BJ (cell line): ENCODE measurements around the gene NIPSNAP3A. TPM values are rescaled to one million over a fixed set of nuclear protein-coding genes. Genes with fewer than 3 reads are reported as not detected.

Experiments used
- CTCF ChIA-PET: fragments of 350-600 bp; formaldehyde crosslinking; extraction: SDS; loops from one replicate; lab custom pipeline; 2021; ENCODE audit warnings: antibody characterized with exemption, inconsistent platforms; lab: Yijun Ruan, JAX
- POLR2A ChIA-PET: fragments of 300-600 bp; sonication (Branson Sonifier 250); formaldehyde crosslinking; extraction: SDS; loops from one replicate; lab custom pipeline; 2021; ENCODE audit warnings: antibody characterized with exemption; lab: Charles Lee
- DNase-seq: peaks from one replicate; pipeline ENCODE4 v3.0.0-alpha.2; 2011; ENCODE audit warnings: low read depth
- H3K27me3 ChIP-seq: 2 replicates; pipeline ENCODE4 v1.6.0; 2011; ENCODE audit warnings: low read length; ENCODE audit not compliant: control insufficient read depth, insufficient read depth
- H3K36me3 ChIP-seq: 2 replicates; pipeline ENCODE4 v1.5.1; 2011; ENCODE audit warnings: low read length; ENCODE audit not compliant: control insufficient read depth, insufficient read depth
- H3K4me3 ChIP-seq: 2 replicates; pipeline ENCODE4 v1.5.1; 2011; ENCODE audit warnings: low read depth, mild to moderate bottlenecking, control low read depth, low read length
- CTCF ChIP-seq: IDR thresholded peaks from 2 replicates; pipeline ENCODE4 v1.5.1; 2011; ENCODE audit warnings: low read depth, mild to moderate bottlenecking, control low read depth, inconsistent platforms, low read length, moderate library complexity; ENCODE audit not compliant: insufficient read depth
- polyA plus RNA-seq: library from polyadenylated mRNA; depleted of rRNA; stranded (reverse); fragments of >200 nt; gene quantifications from 2 replicates; pipeline ENCODE4 v1.2.3, GENCODE V29; 2011

NIPSNAP3A gene
- polyA plus RNA-seq, 1 experiment = 40.6 TPM

GRCh38 chr9:104795857-104796256 is 48.4 kb downstream of the NIPSNAP3A start:
- ChIA-PET POLR2A (no interaction called here), CTCF (interaction anchor here (0.9 to 1.5 kb wide), 2 partner anchors 10 to 67 kb away, joined by 3 read pairs; no protein-coding TSS in a partner anchor)
- DNase-seq = no peak
- Histone ChIP-seq H3K36me3 (peaks cover 21% of the 10 kb centered on the region), H3K27me3 (no peaks in the 10 kb centered on the region), H3K4me3 (no peak overlapping the region)
- TF ChIP-seq CTCF = no peak

DNA sequence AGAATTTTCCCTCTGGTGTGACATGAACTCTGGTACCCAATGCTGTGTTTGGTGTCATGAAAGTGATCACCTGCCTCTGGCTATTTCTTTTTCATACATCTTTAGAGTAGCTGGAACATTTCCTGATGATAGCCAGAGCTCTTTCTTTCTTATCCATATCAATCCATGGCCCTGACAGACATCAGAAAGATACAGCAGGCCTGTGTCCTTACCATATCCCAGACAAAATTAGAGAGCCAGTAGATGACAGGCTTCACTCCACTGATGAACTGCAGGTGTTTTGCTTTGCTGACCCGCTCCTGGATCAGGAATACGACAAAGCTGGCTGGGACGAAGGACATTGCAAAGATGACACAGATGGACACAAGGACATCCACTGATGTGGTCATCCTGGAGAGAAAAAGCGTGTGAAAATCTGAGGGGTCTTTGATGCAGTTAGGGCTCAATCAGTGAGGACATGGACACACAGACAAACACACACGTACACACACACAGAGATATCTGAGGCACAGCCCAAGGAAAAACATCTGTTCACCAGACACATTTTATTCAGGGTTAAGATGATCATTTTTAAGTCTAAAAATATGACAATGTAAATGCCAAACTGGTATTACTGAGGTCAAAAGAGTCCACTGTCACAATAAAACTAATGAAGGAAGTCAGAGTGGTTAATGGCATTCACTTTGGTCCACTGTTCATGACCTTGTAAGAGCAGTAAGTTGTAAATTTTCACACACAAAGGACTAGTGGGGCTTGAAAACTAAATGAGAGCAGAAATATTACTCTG is 50.9 kb downstream of the NIPSNAP3A start:
- ChIA-PET POLR2A (interaction anchor here (0.6 to 0.7 kb wide), 4 partner anchors 9 to 583 kb away, joined by 3 to 4 read pairs (median 4); no protein-coding TSS in a partner anchor), CTCF (no interaction called here)
- Histone ChIP-seq H3K4me3 (no peak overlapping the region), H3K27me3 (no peaks in the 10 kb centered on the region), H3K36me3 (peaks cover 27% of the 10 kb centered on the region)
- no peak for DNase-seq
- TF ChIP-seq CTCF = no peak

GRCh38 chr9:104800068-104800785 is 52.7 kb downstream of the NIPSNAP3A start:
- peaks cover 25% of the 10 kb centered on the region for H3K36me3 ChIP-seq
- no peak for TF ChIP-seq CTCF
- H3K4me3 ChIP-seq = no peak overlapping the region
- CTCF ChIA-PET = interaction anchor here (1.1 to 1.3 kb wide), 2 partner anchors 10 to 16 kb away, joined by 3 read pairs; no protein-coding TSS in a partner anchor
- H3K27me3 ChIP-seq = no peaks in the 10 kb centered on the region
- POLR2A ChIA-PET = no interaction called here
- no peak for DNase-seq

DNA sequence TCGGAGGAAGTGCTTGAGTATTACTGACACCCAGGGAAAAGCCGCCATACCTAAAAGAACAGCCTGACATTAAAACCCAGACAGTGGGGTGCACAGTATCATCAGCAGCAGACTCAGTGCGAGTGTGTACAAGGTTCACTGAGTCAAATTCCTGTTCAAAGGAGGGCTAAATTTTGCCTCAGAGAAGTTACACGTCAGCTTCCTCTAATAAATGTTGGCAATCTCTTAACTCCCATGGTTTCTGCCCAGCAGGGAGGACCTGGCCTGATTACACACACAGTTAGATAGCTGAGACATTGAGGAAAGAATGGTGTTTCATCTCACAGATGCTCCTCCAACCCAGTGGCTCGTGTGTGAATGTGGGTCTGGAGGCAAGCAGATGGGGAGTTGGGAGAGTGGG is 54.6 kb downstream of the NIPSNAP3A start:
- H3K36me3 ChIP-seq = peaks cover 23% of the 10 kb centered on the region
- TF ChIP-seq CTCF = no peak
- no peak for DNase-seq
- no peak overlapping the region for H3K4me3 ChIP-seq
- ChIA-PET CTCF (interaction anchor here (0.5 to 1.5 kb wide), 2 partner anchors 197 to 613 kb away, joined by 3 to 5 read pairs; no protein-coding TSS in a partner anchor), POLR2A (no interaction called here)
- H3K27me3 ChIP-seq = no peaks in the 10 kb centered on the region

DNA sequence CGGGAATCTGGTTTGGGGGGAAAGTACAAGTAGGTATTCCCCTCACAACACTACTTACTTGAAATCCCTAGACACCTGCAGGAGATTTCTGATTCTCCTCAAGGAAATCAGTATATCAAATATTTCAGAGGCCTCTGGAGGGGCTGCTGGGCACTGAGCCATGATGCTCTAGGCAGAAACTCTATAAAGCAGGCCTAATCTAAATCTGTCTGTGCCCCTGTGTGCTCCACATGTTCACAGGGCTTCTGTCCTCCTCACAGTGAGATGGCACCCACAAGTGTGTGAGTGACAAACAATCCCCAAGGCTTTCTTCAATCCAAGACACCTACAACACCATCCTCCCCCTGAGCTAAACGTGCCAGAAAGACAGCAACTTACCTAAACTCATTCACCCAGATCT is 55.4 kb downstream of the NIPSNAP3A start:
- no peak for TF ChIP-seq CTCF
- ChIA-PET POLR2A (no interaction called here), CTCF (no interaction called here)
- Histone ChIP-seq H3K36me3 (peaks cover 23% of the 10 kb centered on the region), H3K4me3 (no peak overlapping the region), H3K27me3 (no peaks in the 10 kb centered on the region)
- no peak for DNase-seq
